GM10266 (cell line): ENCODE data around the gene VOPP1.

Source experiments
- DNase-seq: peaks from one replicate; pipeline ENCODE4 v3.0.0; 2012; ENCODE audit errors: extremely low spot score
- CTCF ChIP-seq: IDR thresholded peaks from 2 replicates; pipeline ENCODE4 v1.5.1; 2012; ENCODE audit warnings: mild to moderate bottlenecking, low read depth; ENCODE audit not compliant: control insufficient read depth, insufficient read depth; ENCODE audit errors: missing control alignments

The VOPP1 gene

DNA sequence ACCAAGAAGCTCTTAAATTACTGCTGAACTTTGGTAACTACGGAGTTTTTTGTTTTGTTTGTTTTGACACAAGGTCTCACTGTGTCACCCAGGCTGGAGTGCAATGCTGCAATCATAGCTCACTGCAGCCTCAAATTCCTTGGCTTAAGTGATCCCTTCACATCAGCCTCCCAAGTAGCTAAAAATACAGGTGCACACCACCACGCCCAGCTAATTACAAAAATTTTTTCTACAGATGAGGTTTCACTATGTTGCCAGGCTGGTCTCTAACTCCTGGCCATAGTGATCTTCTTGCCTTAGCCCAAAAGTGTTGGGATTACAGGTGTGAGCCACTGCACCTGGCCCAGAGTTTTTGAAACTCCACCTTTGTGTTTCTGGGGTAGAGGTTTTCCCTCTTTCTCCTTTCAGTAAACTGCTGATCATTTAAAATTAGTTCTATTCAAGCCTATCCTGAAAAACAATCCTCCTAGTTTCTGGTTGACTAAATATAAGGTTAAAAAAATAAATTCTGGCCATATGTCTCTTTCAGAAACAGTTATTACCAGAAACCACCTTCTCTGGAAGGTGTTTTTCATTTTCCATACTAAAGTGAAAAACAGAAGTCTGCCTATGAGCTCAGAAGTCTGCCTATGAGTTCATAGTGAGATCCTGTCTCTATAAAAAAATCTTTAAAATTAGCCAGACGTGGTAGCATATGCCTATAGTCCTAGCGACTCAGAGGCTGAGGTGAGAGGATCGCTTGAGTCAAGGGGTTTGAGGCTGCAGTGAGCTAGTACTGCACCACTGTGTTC is 63.9 kb downstream of the VOPP1 start:
- no peak for TF ChIP-seq CTCF
- DNase-seq = peak; percentile 38

GRCh38 chr7:55507743-55508142 is 64.6 kb downstream of the VOPP1 start:
- no peak for TF ChIP-seq CTCF
- no peak for DNase-seq

GRCh38 chr7:55504967-55505658 is 67.2 kb downstream of the VOPP1 start:
- TF ChIP-seq CTCF = no peak
- DNase-seq = no peak

GRCh38 chr7:55504093-55504859 is 68.0 kb downstream of the VOPP1 start:
- no peak for DNase-seq
- no peak for TF ChIP-seq CTCF

- no peak for TF ChIP-seq CTCF
- no peak for DNase-seq
Measured at GRCh38 chr7:55502858-55503440, 69.4 kb downstream of the VOPP1 start.

- no peak for DNase-seq
- TF ChIP-seq CTCF = no peak
Measured at GRCh38 chr7:55502124-55502857, 70.0 kb downstream of the VOPP1 start.
